H1 (cell line): ENCODE measurements around the gene CD58. TPM values are rescaled to one million over a fixed set of nuclear protein-coding genes. Genes with fewer than 3 reads are reported as not detected.

ENCODE experiments used
- CHD7 ChIP-seq: fragments of 300-600 bp; sonication (generic); IDR thresholded peaks from 2 replicates; pipeline ENCODE4 v1.7.1; 2012; ENCODE audit warnings: low read length, moderate library complexity, mild to moderate bottlenecking, inconsistent platforms; ENCODE audit not compliant: insufficient replicate concordance
- FOSL1 ChIP-seq: IDR thresholded peaks from 2 replicates; pipeline ENCODE4 v1.6.1; 2011; ENCODE audit warnings: mild to moderate bottlenecking, low read depth, low read length, moderate library complexity; ENCODE audit not compliant: insufficient read depth
- HDAC2 ChIP-seq, 2 experiments: fragments of 300-600 bp in 1 of 2; sonication (generic) in 1 of 2; IDR thresholded peaks; 2 replicates each; pipeline ENCODE4 v1.6.1; 2011 to 2012; ENCODE audit warnings: low read depth in 2 of 2, low read length in 2 of 2, mild to moderate bottlenecking in 2 of 2, moderate library complexity in 2 of 2, borderline replicate concordance in 1 of 2, inconsistent platforms in 1 of 2
- MAFK ChIP-seq: IDR thresholded peaks from 2 replicates; pipeline ENCODE4 v1.6.1; 2012; ENCODE audit warnings: low read depth, mild to moderate bottlenecking, improper control_type of control experiment, low read length
- POU5F1 ChIP-seq: IDR thresholded peaks from 2 replicates; pipeline ENCODE4 v1.6.1; 2011; ENCODE audit warnings: low read depth, mild to moderate bottlenecking, low read length, moderate library complexity
- RFX5 ChIP-seq: IDR thresholded peaks from 2 replicates; pipeline ENCODE4 v1.6.1; 2011; ENCODE audit warnings: low read depth, low read length, improper control_type of control experiment, borderline replicate concordance
- RNF2 ChIP-seq: fragments of 200-900, 300-1000 bp; sonication (generic); IDR thresholded peaks from 2 replicates; pipeline ENCODE4 v1.7.1; 2016; ENCODE audit warnings: borderline replicate concordance, low read depth, mild to moderate bottlenecking, antibody characterized with exemption, low read length; ENCODE audit not compliant: poor library complexity, severe bottlenecking; ENCODE audit errors: missing control alignments
- USF2 ChIP-seq: IDR thresholded peaks from 2 replicates; pipeline ENCODE4 v1.6.1; 2011; ENCODE audit warnings: low read length, improper control_type of control experiment
- polyA plus RNA-seq, 7 experiments: library from polyadenylated mRNA; depleted of rRNA in 3 of 7; stranded (reverse) in 5 of 7; unstranded in 2 of 7; fragments of >200 nt in 5 of 7; fragments of 200-250 nt in 2 of 7; gene quantifications; 1 replicate in 5 of 7; 2 replicates in 1 of 7; 4 replicates in 1 of 7; pipeline versions ENCODE4 v1.2.1 to v1.2.3, GENCODE V29; 2011 to 2013; ENCODE audit warnings: missing spikeins in 2 of 7, mixed read lengths in 2 of 7
- total RNA-seq: library from RNA; stranded (reverse); fragmentation: NEBNext Ultra II Directional; extraction: Animal tissue kit (Norgen Biotek cat#: 25700); gene quantifications from 2 replicates; pipeline ENCODE4 v1.2.1, GENCODE V29; 2021

Gene CD58
- total and polyA plus RNA-seq, 2 of the 8 experiments (the other 6 are each of a cell fraction or from before 2014, with no cell fraction given), result 5.3 to 5.5 TPM

GRCh38 chr1:116476321-116476720 lies 94.5 kb downstream of the CD58 start (continued):
- no peak for TF ChIP-seq CHD7
- no peak for TF ChIP-seq RNF2
- TF ChIP-seq MAFK, result no peak
- no peak for TF ChIP-seq USF2
- no peak for TF ChIP-seq HDAC2 (IDR thresholded peaks at IDR 0.05; ENCODE audit: borderline replicate concordance in 1 of 2, low read depth in 2 of 2, low read length in 2 of 2)
- no peak for TF ChIP-seq POU5F1
- TF ChIP-seq RFX5, result no peak
- TF ChIP-seq FOSL1, result no peak
